PC-9 (cell line): ENCODE results near the gene KCNS1. TPM values are rescaled to one million over a fixed set of nuclear protein-coding genes. Genes with fewer than 3 reads are reported as not detected.

Experiments used
- BruUV-seq: library from RNA; stranded (reverse); fragments of 400-500 nt; replicated peaks from 2 replicates; lab custom pipeline; 2021; lab: Mats Ljungman, UMichigan
- CTCF ChIA-PET: fragments of 300-600 bp; sonication (Branson Sonifier 250); formaldehyde crosslinking; loops from one replicate; lab custom pipeline; 2022; ENCODE audit warnings: antibody characterized with exemption; lab: Charles Lee
- POLR2A ChIA-PET: fragments of 300-600 bp; sonication (Branson Sonifier 250); formaldehyde crosslinking; loops from one replicate; lab custom pipeline; 2022; ENCODE audit warnings: antibody characterized with exemption; ENCODE audit not compliant: unreplicated experiment; lab: Charles Lee
- DNase-seq, 2 experiments: peaks; one replicate each; pipeline versions ENCODE4 v3.0.0 to v3.0.0-alpha.2; 2015 to 2022; ENCODE audit warnings: mixed read lengths in 1 of 2
- H2AFZ ChIP-seq: fragments of 200-600 bp; sonication (generic); 2 replicates; pipeline ENCODE4 v1.8.1; 2017; ENCODE audit warnings: antibody characterized with exemption
- H3F3A ChIP-seq: fragments of 200-600 bp; sonication (generic); 2 replicates; pipeline ENCODE4 v1.8.1; 2017; ENCODE audit warnings: antibody characterized with exemption, mild to moderate bottlenecking, low read depth; ENCODE audit not compliant: insufficient read depth
- H3K27ac ChIP-seq: fragments of 200-600 bp; sonication (generic); 2 replicates; pipeline ENCODE4 v1.6.1; 2016; ENCODE audit warnings: mixed run types
- H3K27me3 ChIP-seq: fragments of 200-600 bp; sonication (generic); 2 replicates; pipeline ENCODE4 v1.6.1; 2016; ENCODE audit warnings: low read depth, mixed run types; ENCODE audit not compliant: insufficient read depth
- H3K36me3 ChIP-seq: fragments of 200-600 bp; sonication (generic); 2 replicates; pipeline ENCODE4 v1.6.1; 2016; ENCODE audit warnings: low read depth, mixed run types
- H3K4me1 ChIP-seq: fragments of 200-600 bp; sonication (generic); replicated peaks from 2 replicates; pipeline ENCODE4 v1.6.1; 2016; ENCODE audit warnings: mixed run types; ENCODE audit not compliant: insufficient read depth
- H3K4me2 ChIP-seq: fragments of 200-600 bp; sonication (generic); 2 replicates; pipeline ENCODE4 v1.6.1; 2017; ENCODE audit warnings: mixed run types
- H3K4me3 ChIP-seq: fragments of 200-600 bp; sonication (generic); 2 replicates; pipeline ENCODE4 v1.6.1; 2016; ENCODE audit warnings: mixed run types
- H3K79me2 ChIP-seq: fragments of 200-600 bp; sonication (generic); 2 replicates; pipeline ENCODE4 v1.6.1; 2017; ENCODE audit warnings: low read depth, mixed run types
- H3K9me2 ChIP-seq: fragments of 200-600 bp; sonication (generic); 2 replicates; pipeline ENCODE4 v1.8.1; 2017; ENCODE audit warnings: mild to moderate bottlenecking; ENCODE audit not compliant: insufficient read depth
- H3K9me3 ChIP-seq: fragments of 200-600 bp; sonication (generic); 2 replicates; pipeline ENCODE4 v1.8.1; 2016; ENCODE audit warnings: low read depth; ENCODE audit not compliant: insufficient read depth
- H4K20me1 ChIP-seq: fragments of 200-600 bp; sonication (generic); 2 replicates; pipeline ENCODE4 v1.8.1; 2017; ENCODE audit not compliant: insufficient read depth
- EZH2 ChIP-seq: fragments of 200-600 bp; sonication (generic); IDR thresholded peaks from 2 replicates; pipeline ENCODE4 v1.8.0; 2017; ENCODE audit warnings: antibody characterized with exemption, low read depth
- intact Hi-C: fragments of 100-400 bp; cut with micrococcal nuclease; formaldehyde crosslinking; loops from one replicate; pipeline ENCODE4 v1.10.0; 2022; ENCODE audit not compliant: unreplicated experiment
- total RNA-seq: library from RNA; stranded (reverse); gene quantifications from 2 replicates; pipeline ENCODE4 v1.2.3, GENCODE V29; 2021
- TF ChIP-seq, protein P1 (sequence below): fragments of 200-600 bp; sonication (generic); conservative IDR thresholded peaks from 2 replicates; pipeline ENCODE4 v1.6.1; 2017; ENCODE audit warnings: mixed run types, antibody characterized with exemption, mild to moderate bottlenecking, moderate library complexity

The KCNS1 gene
- total RNA-seq, 1 experiment from 2014 or later, result 0.15 TPM

DNA sequence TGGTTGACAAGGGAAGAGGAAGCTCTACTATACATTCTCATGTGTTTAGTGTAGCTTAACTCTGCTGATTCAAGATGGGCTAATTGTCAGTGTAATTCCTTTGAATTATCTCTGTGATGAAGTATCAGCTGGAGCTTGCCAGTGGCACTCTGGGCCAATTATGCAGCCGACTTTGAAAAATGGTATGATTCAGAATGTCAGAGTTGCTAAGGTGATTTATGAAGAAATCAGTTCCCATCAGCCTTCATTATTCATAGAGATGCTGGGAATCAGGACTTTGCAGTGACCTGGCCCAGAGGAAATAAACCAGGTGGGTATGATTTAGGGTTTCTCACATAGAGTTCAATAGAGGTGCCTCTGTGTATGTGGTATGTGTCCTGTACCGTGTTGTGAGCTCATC is 33.4 kb downstream of the KCNS1 start:
- Histone ChIP-seq H3K27ac (peak overlapping the region; percentile 72), H2AFZ (no peak overlapping the region), H3K36me3 (peaks cover 11% of the 10 kb centered on the region), H3K79me2 (peaks cover 25% of the 10 kb centered on the region; the same call in 1 of the 2 replicates), H3K4me1 (peaks cover 35% of the 10 kb centered on the region), H3K4me3 (no peak overlapping the region), H3K9me3 (peaks cover 12% of the 10 kb centered on the region; the same call in 1 of the 2 replicates), H3K9me2 (no peaks in the 10 kb centered on the region), H3F3A (peaks cover 37% of the 10 kb centered on the region), H4K20me1 (no peaks in the 10 kb centered on the region), H3K27me3 (no peaks in the 10 kb centered on the region), H3K4me2 (peak overlapping the region; percentile 41)
- ChIA-PET POLR2A (interaction anchor here (0.7 kb wide), 1 partner anchor 104 kb away, joined by 6 read pairs; no protein-coding TSS in a partner anchor), CTCF (interaction anchor here (0.7 to 1.0 kb wide), 2 partner anchors 23 to 44 kb away, joined by 4 read pairs; no protein-coding TSS in a partner anchor)
- intact Hi-C loops, result loop anchor here (1.0 to 2.0 kb wide), 2 partner anchors 55 to 187 kb away; partner anchors contain the start of gene SLPI
- TF ChIP-seq, protein P1, sequence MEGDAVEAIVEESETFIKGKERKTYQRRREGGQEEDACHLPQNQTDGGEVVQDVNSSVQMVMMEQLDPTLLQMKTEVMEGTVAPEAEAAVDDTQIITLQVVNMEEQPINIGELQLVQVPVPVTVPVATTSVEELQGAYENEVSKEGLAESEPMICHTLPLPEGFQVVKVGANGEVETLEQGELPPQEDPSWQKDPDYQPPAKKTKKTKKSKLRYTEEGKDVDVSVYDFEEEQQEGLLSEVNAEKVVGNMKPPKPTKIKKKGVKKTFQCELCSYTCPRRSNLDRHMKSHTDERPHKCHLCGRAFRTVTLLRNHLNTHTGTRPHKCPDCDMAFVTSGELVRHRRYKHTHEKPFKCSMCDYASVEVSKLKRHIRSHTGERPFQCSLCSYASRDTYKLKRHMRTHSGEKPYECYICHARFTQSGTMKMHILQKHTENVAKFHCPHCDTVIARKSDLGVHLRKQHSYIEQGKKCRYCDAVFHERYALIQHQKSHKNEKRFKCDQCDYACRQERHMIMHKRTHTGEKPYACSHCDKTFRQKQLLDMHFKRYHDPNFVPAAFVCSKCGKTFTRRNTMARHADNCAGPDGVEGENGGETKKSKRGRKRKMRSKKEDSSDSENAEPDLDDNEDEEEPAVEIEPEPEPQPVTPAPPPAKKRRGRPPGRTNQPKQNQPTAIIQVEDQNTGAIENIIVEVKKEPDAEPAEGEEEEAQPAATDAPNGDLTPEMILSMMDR, result no peak
- no peak for TF ChIP-seq EZH2
- BruUV-seq, result TSS peak; percentile 75
- DNase-seq, result peak; percentile 8 to 50

DNA sequence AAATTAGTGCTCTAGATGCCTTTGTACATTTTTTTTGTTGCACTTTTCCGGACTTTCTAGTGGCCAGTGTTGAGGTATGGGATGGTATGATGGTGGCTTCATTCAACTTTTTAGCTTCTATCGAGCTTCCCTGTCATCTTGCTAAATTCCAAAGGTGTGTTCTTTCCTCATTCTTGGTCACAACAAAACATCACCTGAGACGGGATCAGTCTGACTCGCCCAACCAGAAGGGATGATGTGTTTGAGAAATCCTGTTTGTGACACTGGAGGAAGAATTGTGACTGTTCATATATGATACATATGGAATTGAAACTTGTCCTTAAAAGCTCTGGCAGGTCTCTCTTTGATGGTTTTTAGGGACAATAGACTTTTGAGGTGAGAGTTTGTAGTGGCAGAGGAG is 33.8 kb downstream of the KCNS1 start:
- BruUV-seq, result no TSS peak
- Histone ChIP-seq H3K27me3 (no peaks in the 10 kb centered on the region), H3K9me2 (no peaks in the 10 kb centered on the region), H3K27ac (peak overlapping the region; percentile 72), H3K79me2 (peaks cover 27% of the 10 kb centered on the region), H3F3A (peaks cover 40% of the 10 kb centered on the region), H3K4me2 (peak overlapping the region; percentile 41), H3K36me3 (peaks cover 11% of the 10 kb centered on the region), H3K4me1 (peaks cover 35% of the 10 kb centered on the region), H2AFZ (no peak overlapping the region), H4K20me1 (no peaks in the 10 kb centered on the region), H3K9me3 (peaks cover 14% of the 10 kb centered on the region; the same call in 1 of the 2 replicates), H3K4me3 (no peak overlapping the region)
- ChIA-PET CTCF (interaction anchor here (0.7 to 1.0 kb wide), 2 partner anchors 23 to 45 kb away, joined by 4 read pairs; no protein-coding TSS in a partner anchor), POLR2A (interaction anchor here (0.7 kb wide), 2 partner anchors 104 to 1318 kb away, joined by 3 to 6 read pairs; no protein-coding TSS in a partner anchor)
- DNase-seq, result peak; percentile 51 to 91
- TF ChIP-seq, protein P1, result no peak
- TF ChIP-seq EZH2, result no peak
- intact Hi-C loops, result loop anchor here (1.0 to 2.0 kb wide), 2 partner anchors 54 to 187 kb away; partner anchors contain the start of gene SLPI

DNA sequence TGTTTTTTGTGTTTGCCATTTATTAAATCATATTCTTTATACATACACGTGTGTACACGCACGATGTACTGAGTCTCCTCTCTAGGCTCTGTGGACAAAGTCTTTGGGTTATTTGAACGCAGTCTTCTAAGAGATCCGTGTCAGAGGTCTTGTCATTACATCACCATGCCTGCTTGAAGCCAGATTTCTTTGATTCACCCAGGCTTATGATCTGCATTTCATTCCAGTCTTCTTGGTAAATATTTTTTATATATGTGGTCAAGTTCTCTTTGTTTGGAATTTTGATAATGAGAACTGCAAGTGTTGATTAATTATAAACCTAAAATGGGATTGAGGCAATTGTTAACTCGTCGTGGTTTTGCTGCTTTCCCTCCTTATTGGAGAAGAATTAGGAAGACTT is 34.6 kb downstream of the KCNS1 start:
- Histone ChIP-seq H3K4me3 (no peak overlapping the region), H3K36me3 (peaks cover 11% of the 10 kb centered on the region), H3K4me2 (peak overlapping the region; percentile 41), H3K9me2 (no peaks in the 10 kb centered on the region), H2AFZ (no peak overlapping the region), H4K20me1 (no peaks in the 10 kb centered on the region), H3K27ac (peak overlapping the region; percentile 72), H3K79me2 (peaks cover 29% of the 10 kb centered on the region), H3K27me3 (no peaks in the 10 kb centered on the region), H3F3A (peaks cover 41% of the 10 kb centered on the region), H3K4me1 (peaks cover 35% of the 10 kb centered on the region), H3K9me3 (peaks cover 16% of the 10 kb centered on the region; the same call in 1 of the 2 replicates)
- CTCF ChIA-PET, result interaction anchor here (0.6 kb wide), 1 partner anchor 954 kb away, joined by 3 read pairs; no protein-coding TSS in a partner anchor
- no peak for TF ChIP-seq EZH2
- no TSS peak for BruUV-seq
- DNase-seq, result no peak
- intact Hi-C loops, result loop anchor here (2.0 kb wide), 1 partner anchor 54 kb away; no protein-coding TSS in a partner anchor
- POLR2A ChIA-PET, result interaction anchor here (0.6 kb wide), 1 partner anchor 293 kb away, joined by 3 read pairs; no protein-coding TSS in a partner anchor
